Measurements from ENCODE around the gene TNFRSF6B. TPM values are rescaled to one million over a fixed set of nuclear protein-coding genes. Genes with fewer than 3 reads are reported as not detected.
A peak's percentile ranks its signal among the peaks of the same experiment; 100 is the strongest.

Gene TNFRSF6B
- total RNA-seq, 2 experiments from 2014 or later, result 1.0 to 6.6 TPM

GRCh38 chr20:63734946-63735858 is 38.8 kb downstream of the TNFRSF6B start:
- no peaks in the 10 kb centered on the region for H4K20me1 ChIP-seq (ENCODE audit: insufficient read depth, low read length)
- H3K79me2 ChIP-seq (ENCODE audit: insufficient read depth, low read depth, low read length), result peaks cover 9% of the 10 kb centered on the region
- H3K27ac ChIP-seq (ENCODE audit: low read depth, low read length, poor library complexity, severe bottlenecking), result peak overlapping the region; percentile 89
- no peaks in the 10 kb centered on the region for H3K9me3 ChIP-seq (ENCODE audit: low read length)
- TF ChIP-seq, protein P1, sequence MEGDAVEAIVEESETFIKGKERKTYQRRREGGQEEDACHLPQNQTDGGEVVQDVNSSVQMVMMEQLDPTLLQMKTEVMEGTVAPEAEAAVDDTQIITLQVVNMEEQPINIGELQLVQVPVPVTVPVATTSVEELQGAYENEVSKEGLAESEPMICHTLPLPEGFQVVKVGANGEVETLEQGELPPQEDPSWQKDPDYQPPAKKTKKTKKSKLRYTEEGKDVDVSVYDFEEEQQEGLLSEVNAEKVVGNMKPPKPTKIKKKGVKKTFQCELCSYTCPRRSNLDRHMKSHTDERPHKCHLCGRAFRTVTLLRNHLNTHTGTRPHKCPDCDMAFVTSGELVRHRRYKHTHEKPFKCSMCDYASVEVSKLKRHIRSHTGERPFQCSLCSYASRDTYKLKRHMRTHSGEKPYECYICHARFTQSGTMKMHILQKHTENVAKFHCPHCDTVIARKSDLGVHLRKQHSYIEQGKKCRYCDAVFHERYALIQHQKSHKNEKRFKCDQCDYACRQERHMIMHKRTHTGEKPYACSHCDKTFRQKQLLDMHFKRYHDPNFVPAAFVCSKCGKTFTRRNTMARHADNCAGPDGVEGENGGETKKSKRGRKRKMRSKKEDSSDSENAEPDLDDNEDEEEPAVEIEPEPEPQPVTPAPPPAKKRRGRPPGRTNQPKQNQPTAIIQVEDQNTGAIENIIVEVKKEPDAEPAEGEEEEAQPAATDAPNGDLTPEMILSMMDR (conservative IDR thresholded peaks at IDR 0.05; ENCODE audit: low read length), result no peak
- TF ChIP-seq EZH2phosphoT487 (IDR thresholded peaks at IDR 0.05; ENCODE audit: borderline replicate concordance, low read depth, low read length), result no peak
- no peak overlapping the region for H3K4me2 ChIP-seq (ENCODE audit: low read length)
- H3K36me3 ChIP-seq (ENCODE audit: insufficient read depth, low read length), result peaks cover 52% of the 10 kb centered on the region; the same call in 1 of the 2 replicates
- POLR2A ChIA-PET, result interaction anchor here (0.5 to 1.3 kb wide), 2 partner anchors 9 to 77 kb away, joined by 3 read pairs; partner anchors contain the start of gene RTEL1
- H3K4me1 ChIP-seq (ENCODE audit: insufficient read depth, low read length, poor library complexity, severe bottlenecking), result peaks cover 68% of the 10 kb centered on the region
- CTCF ChIA-PET (ENCODE audit: unreplicated experiment), result no interaction called here
- H3K9me2 ChIP-seq (ENCODE audit: insufficient read depth, low read length), result no peaks in the 10 kb centered on the region
- no peak for DNase-seq (ENCODE audit: low spot score)
- no peak overlapping the region for H3K4me3 ChIP-seq (ENCODE audit: low read depth, low read length, poor library complexity, severe bottlenecking)
- no peak overlapping the region for H2AFZ ChIP-seq (ENCODE audit: low read length)
- TSS peak; percentile 65 for BruUV-seq (replicated peaks)
- intact Hi-C loops (cut with micrococcal nuclease; ENCODE audit: unreplicated experiment), result no loop called here

DNA sequence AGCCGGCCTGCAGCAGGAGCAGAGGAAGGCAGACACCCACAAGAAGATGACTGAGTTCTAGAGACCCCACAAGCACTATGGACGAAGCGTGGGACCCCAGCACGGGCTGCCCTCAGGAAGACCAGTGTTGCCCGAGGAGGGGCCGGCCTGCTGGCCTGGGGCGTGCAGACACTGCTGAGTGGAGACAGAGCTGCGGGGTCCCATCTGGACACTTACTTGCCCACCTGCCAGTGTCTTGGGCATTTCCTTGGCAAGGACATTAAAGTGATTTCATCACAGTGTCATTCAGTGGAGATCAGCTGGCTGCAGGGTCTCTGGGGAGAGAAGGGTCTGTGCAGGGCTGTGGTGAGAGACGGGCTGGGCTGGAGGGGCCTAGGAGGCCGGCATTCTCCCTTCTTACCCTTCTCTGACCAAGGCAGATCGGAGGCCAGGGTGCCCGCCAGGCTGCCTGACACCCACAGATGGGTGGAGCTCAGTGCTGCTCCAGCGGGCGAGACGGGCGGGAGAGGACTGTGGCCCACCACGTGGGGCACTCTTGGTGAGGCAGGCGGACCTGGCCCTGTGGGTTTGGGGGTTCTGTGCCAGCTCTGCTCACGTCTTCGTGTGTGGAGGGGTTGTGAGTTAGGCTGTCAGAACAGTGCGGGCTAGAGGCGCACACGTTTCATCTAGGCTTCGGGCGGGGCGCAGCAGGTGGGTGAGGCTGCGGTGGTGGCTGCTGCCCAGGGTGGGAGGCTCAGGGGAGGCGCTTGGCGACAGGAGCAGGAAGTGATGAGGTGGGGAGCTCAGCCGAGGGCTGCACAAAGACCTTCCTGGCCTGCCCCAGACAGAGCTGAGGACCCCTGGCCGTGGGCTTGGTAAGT is 39.6 kb downstream of the TNFRSF6B start, which contains the start of gene LIME1:
Gene LIME1 (plus strand): TSS at position 806 of the 860 bp plus-strand sequence. CDS start 886 bp downstream, outside the sequence.
- no TSS peak for BruUV-seq (replicated peaks)
- H3K79me2 ChIP-seq (ENCODE audit: insufficient read depth, low read depth, low read length), result peaks cover 9% of the 10 kb centered on the region
- H3K4me3 ChIP-seq (ENCODE audit: low read depth, low read length, poor library complexity, severe bottlenecking), result peak within 1 kb of the TSS; percentile 70
- ChIA-PET POLR2A (interaction anchor here (0.5 to 1.7 kb wide), 5 partner anchors 8 to 78 kb away, joined by 3 to 13 read pairs (median 4); partner anchors contain the start of genes ARFRP1, RTEL1 and ZGPAT), CTCF (ENCODE audit: unreplicated experiment) (interaction anchor here (0.6 to 0.7 kb wide), 2 partner anchors 30 to 51 kb away, joined by 3 to 5 read pairs; no protein-coding TSS in a partner anchor)
- no peaks in the 10 kb centered on the region for H4K20me1 ChIP-seq (ENCODE audit: insufficient read depth, low read length)
- H3K27ac ChIP-seq (ENCODE audit: low read depth, low read length, poor library complexity, severe bottlenecking), result peak within 1 kb of the TSS; percentile 89
- intact Hi-C loops (cut with micrococcal nuclease; ENCODE audit: unreplicated experiment), result loop anchor here (1.0 to 2.0 kb wide), 2 partner anchors 29 to 107 kb away; partner anchors contain the start of gene ARFRP1
- no peaks in the 10 kb centered on the region for H3K9me2 ChIP-seq (ENCODE audit: insufficient read depth, low read length)
- no peak within 1 kb of the TSS for H2AFZ ChIP-seq (ENCODE audit: low read length)
- H3K4me2 ChIP-seq (ENCODE audit: low read length), result peak within 1 kb of the TSS; percentile 92
- H3K9me3 ChIP-seq (ENCODE audit: low read length), result no peaks in the 10 kb centered on the region
- peaks cover 69% of the 10 kb centered on the region for H3K4me1 ChIP-seq (ENCODE audit: insufficient read depth, low read length, poor library complexity, severe bottlenecking)
- DNase-seq (ENCODE audit: low spot score), result peak; percentile 83
- no peak for TF ChIP-seq EZH2phosphoT487 (IDR thresholded peaks at IDR 0.05; ENCODE audit: borderline replicate concordance, low read depth, low read length)
- TF ChIP-seq, protein P1 (conservative IDR thresholded peaks at IDR 0.05; ENCODE audit: low read length), result peak; percentile 15; the same call in 1 of the 2 replicates
- H3K36me3 ChIP-seq (ENCODE audit: insufficient read depth, low read length), result peaks cover 53% of the 10 kb centered on the region; the same call in 1 of the 2 replicates

Measured in OCI-LY7 (cell line).